GM19043 (cell line): ENCODE measurements around the gene TEX19.
"Not testable (repeated sequence)": the region's sequence is repeated elsewhere in the genome, so short reads cannot be mapped to it uniquely, and the experiment has no call there.

Source experiments
- ATAC-seq: cut with Tn5 transposase; IDR thresholded peaks from one replicate; pipeline ENCODE4 v1.9.1; 2021; ENCODE audit warnings: low read depth; ENCODE audit not compliant: unreplicated experiment

Gene TEX19

GRCh38 chr17:82403662-82404660, 44.9 kb downstream of the TEX19 start:
- ATAC-seq: no peak

- ATAC-seq: no peak
These were observed 46.0 kb downstream of the TEX19 start for GRCh38 chr17:82405051-82405450.

GRCh38 chr17:82406131-82406671, 47.2 kb downstream of the TEX19 start:
- no peak for ATAC-seq

GRCh38 chr17:82407255-82407654, 48.2 kb downstream of the TEX19 start:
- no peak for ATAC-seq

- ATAC-seq: no peak
These were observed 49.4 kb downstream of the TEX19 start for GRCh38 chr17:82408288-82408937.

GRCh38 chr17:82408938-82409318, 49.9 kb downstream of the TEX19 start:
- ATAC-seq: no peak

- no peak for ATAC-seq
These were observed 51.1 kb downstream of the TEX19 start for GRCh38 chr17:82410014-82410716.

- ATAC-seq: no peak
These were observed 52.5 kb downstream of the TEX19 start for GRCh38 chr17:82411396-82412053.

GRCh38 chr17:82412081-82412480, 53.0 kb downstream of the TEX19 start:
- ATAC-seq: not testable (repeated sequence)

- ATAC-seq: no peak
These were observed 53.8 kb downstream of the TEX19 start for GRCh38 chr17:82412535-82413520.
